Measurements from ENCODE around the gene UBE2E2.

UBE2E2 gene

GRCh38 chr3:23542079-23542478 lies 339.0 kb downstream of the UBE2E2 start:
- DNase-seq (ENCODE audit: extremely low read depth, insufficient read length), result no peak
- Histone ChIP-seq H3K4me3 (replicated peaks; ENCODE audit: low read depth, low read length) (no peak overlapping the region), H3K27me3 (replicated peaks; ENCODE audit: control insufficient read depth, insufficient read depth, low read length) (no peaks in the 10 kb centered on the region), H3K36me3 (ENCODE audit: control insufficient read depth, insufficient read depth, low read length) (no peaks in the 10 kb centered on the region)
- TF ChIP-seq CTCF (IDR thresholded peaks at IDR 0.05; ENCODE audit: insufficient read depth, low read length, poor library complexity, severe bottlenecking), result no peak

DNA sequence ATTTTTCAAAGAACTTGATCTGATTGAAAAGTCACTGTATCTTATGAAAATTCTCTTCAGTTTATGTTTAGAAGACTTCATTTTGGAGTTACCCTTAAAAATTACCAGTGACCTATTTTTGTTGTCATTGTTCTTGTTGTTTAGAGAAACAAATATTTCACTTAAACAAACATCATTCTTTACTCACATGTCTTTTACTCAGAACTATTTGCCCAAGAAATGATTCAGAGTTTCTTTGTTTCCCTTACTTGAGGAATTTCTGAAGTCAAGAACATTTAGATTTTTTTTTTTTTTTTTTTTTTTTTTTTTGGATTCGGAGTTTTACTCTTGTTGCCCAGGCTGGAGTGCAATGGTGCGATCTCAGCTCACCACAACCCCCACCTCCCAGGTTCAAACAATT lies 343.1 kb downstream of the UBE2E2 start:
- Histone ChIP-seq H3K4me3 (replicated peaks; ENCODE audit: low read depth, low read length) (no peak overlapping the region), H3K27me3 (replicated peaks; ENCODE audit: control insufficient read depth, insufficient read depth, low read length) (no peaks in the 10 kb centered on the region), H3K36me3 (ENCODE audit: control insufficient read depth, insufficient read depth, low read length) (no peaks in the 10 kb centered on the region)
- DNase-seq (ENCODE audit: extremely low read depth, insufficient read length), result no peak
- TF ChIP-seq CTCF (IDR thresholded peaks at IDR 0.05; ENCODE audit: insufficient read depth, low read length, poor library complexity, severe bottlenecking), result no peak

- no peak overlapping the region for H3K4me3 ChIP-seq (replicated peaks; ENCODE audit: low read depth, low read length)
Measured at GRCh38 chr3:23547905-23548650, 345.0 kb downstream of the UBE2E2 start.

DNA sequence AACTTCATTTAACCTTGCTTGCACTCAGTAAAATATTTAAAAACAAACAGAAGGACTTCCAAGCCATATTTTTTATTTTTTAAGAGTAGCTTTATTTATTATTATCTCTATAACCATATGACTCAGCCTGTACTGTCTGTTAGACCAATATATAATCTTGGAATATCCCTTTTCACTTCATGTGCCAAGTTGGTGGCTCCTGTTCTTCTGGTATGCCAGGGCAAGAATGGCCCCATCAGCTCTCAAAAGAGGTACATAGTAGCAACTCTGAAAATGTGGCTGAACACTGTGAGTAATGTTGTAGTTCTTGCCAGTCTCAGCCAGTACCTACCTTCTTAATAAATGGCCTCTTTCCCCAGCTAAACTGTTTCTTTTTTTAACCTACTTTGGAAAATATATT lies 345.6 kb downstream of the UBE2E2 start:
- Histone ChIP-seq H3K36me3 (ENCODE audit: control insufficient read depth, insufficient read depth, low read length) (no peaks in the 10 kb centered on the region), H3K27me3 (replicated peaks; ENCODE audit: control insufficient read depth, insufficient read depth, low read length) (no peaks in the 10 kb centered on the region), H3K4me3 (replicated peaks; ENCODE audit: low read depth, low read length) (no peak overlapping the region)
- TF ChIP-seq CTCF (IDR thresholded peaks at IDR 0.05; ENCODE audit: insufficient read depth, low read length, poor library complexity, severe bottlenecking), result no peak
- DNase-seq (ENCODE audit: extremely low read depth, insufficient read length), result no peak

More at GRCh38 chr3:23547905-23548650, 345.0 kb downstream of the UBE2E2 start:
- Histone ChIP-seq H3K36me3 (ENCODE audit: control insufficient read depth, insufficient read depth, low read length) (no peaks in the 10 kb centered on the region), H3K27me3 (replicated peaks; ENCODE audit: control insufficient read depth, insufficient read depth, low read length) (no peaks in the 10 kb centered on the region)
- no peak for DNase-seq (ENCODE audit: extremely low read depth, insufficient read length)
- TF ChIP-seq CTCF (IDR thresholded peaks at IDR 0.05; ENCODE audit: insufficient read depth, low read length, poor library complexity, severe bottlenecking), result no peak

- Histone ChIP-seq H3K27me3 (replicated peaks; ENCODE audit: control insufficient read depth, insufficient read depth, low read length) (no peaks in the 10 kb centered on the region), H3K4me3 (replicated peaks; ENCODE audit: low read depth, low read length) (no peak overlapping the region), H3K36me3 (ENCODE audit: control insufficient read depth, insufficient read depth, low read length) (no peaks in the 10 kb centered on the region)
- DNase-seq (ENCODE audit: extremely low read depth, insufficient read length), result no peak
- no peak for TF ChIP-seq CTCF (IDR thresholded peaks at IDR 0.05; ENCODE audit: insufficient read depth, low read length, poor library complexity, severe bottlenecking)
Measured at GRCh38 chr3:23549148-23549910, 346.2 kb downstream of the UBE2E2 start.

Measured in GM06990 (cell line).